Glomerular endothelial cell (primary cell): ENCODE results near the gene MAD1L1. TPM values are rescaled to one million over a fixed set of nuclear protein-coding genes. Genes with fewer than 3 reads are reported as not detected.
"Not testable (repeated sequence)": the region's sequence is repeated elsewhere in the genome, so short reads cannot be mapped to it uniquely, and the experiment has no call there.

Experiments
- DNase-seq: peaks from one replicate; pipeline ENCODE4 v3.0.0-alpha.2; 2011; ENCODE audit warnings: low read depth, low spot score; ENCODE audit errors: extremely low read depth
- total RNA-seq: library from RNA; depleted of rRNA; stranded (reverse); fragments of >200 nt; gene quantifications from 2 replicates; pipeline ENCODE4 v1.2.3, GENCODE V29; 2015

Gene MAD1L1
- total RNA-seq, 1 donor from 2014 or later = 59.4 TPM

- no peak for DNase-seq
Observed at GRCh38 chr7:1979591-1980560, 252.9 kb downstream of the MAD1L1 start.

GRCh38 chr7:1978656-1979590 lies 253.8 kb downstream of the MAD1L1 start:
- DNase-seq = no peak

GRCh38 chr7:1977876-1978441 lies 254.8 kb downstream of the MAD1L1 start:
- no peak for DNase-seq

DNA sequence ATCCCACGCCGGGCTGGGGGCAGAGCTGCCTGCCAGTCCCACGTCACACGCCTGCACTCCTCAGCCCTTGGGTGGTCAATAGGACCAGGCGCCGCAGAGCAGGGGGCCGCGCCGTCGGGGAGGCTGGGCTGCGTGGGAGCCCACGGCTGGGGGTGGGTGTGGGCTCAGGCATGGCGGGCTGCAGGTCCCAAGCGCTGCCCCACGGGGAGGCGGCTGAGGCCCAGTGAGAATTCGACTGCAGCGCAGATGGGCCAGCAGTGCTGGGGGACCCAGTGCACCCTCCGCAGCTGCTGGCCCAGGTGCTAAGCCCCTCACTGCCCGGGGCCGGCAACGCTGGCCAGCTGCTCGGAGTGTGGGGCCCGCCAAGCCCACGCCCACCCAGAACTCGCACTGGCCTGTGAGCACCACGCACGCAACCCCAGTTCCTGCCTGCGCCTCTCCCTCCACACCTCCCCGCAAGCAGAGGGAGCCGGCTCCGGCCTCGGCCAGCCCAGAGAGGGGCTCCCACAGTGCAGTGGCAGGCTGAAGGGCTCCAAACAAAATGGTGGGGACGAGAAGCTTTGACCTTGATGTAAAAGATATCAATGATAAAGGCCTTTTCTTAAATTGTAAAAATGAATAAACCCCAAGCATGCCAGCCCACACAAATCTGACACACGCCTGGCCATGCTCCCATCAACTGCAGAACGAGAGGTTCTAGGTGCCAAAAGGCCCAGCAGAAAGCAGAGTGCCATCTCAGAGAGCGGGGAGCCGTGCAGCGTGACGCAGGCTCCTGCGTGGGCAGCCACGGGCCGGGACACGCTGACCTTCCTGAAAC lies 255.5 kb downstream of the MAD1L1 start:
- DNase-seq = no peak

- DNase-seq = not testable (repeated sequence)
Observed at GRCh38 chr7:1976521-1976920, 256.2 kb downstream of the MAD1L1 start.

- no peak for DNase-seq
Observed at GRCh38 chr7:1975581-1975980, 257.2 kb downstream of the MAD1L1 start.

DNA sequence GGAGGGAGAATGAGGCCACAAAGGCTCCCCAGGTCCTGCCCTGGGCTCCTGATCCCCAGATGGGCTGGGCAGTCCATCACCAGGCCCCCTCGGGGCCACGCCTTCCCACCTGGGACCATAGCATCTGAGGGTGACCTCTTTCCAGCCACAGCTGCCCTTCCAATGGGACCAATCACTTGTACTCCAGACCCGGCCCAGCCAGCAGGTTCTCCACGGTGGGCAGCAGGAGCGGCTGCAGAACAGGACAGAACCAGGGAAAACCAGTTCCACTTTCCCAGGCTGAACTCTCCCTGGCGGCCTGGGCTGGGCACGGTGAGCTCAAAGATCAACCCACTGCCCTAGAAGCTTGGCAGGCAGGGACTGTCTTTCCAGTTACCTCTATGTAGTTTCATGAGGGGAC lies 257.6 kb downstream of the MAD1L1 start:
- no peak for DNase-seq

DNA sequence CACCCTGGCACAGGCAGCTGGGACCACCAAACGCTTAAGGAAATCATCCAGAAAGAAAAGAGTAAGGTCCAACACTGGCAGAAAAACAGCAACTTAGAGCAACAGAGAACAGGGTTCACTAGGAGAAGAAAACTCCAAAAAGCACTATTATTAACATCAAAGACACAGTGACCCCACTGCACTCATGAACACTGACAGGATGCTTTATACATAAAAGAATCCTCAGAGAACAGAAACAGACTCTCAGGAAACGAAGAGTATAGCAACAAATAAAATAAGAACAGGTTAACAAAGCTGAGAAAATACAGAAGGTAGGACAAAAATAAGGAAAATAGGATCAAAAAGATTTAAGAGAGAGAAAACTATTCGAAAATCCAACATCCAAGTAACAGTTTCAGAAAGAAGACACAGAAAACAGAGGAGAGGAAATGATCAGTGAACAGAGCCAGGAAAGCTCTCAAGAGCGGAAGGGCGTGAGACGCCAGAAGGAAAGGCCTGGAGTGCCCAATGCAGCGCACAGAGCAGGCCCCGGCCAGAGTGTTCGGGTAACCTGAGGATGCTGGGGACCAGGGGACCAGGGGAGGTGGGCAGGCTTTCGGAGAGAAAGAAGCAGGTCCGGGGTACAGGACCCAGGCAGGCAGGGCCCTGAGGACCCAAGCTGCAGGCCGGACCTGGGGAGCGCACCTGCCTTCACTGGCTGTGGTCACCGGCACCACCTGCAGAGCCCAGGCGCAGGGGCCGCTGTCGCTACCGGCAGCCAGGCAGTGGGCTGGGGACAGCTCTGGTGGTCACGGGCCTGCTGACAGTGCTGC lies 258.2 kb downstream of the MAD1L1 start:
- DNase-seq = no peak

- no peak for DNase-seq
Observed at GRCh38 chr7:1973321-1974251, 259.2 kb downstream of the MAD1L1 start.

GRCh38 chr7:1972744-1973143 lies 260.0 kb downstream of the MAD1L1 start:
- DNase-seq = no peak

- no peak for DNase-seq
Observed at GRCh38 chr7:1971946-1972654, 260.6 kb downstream of the MAD1L1 start.

DNA sequence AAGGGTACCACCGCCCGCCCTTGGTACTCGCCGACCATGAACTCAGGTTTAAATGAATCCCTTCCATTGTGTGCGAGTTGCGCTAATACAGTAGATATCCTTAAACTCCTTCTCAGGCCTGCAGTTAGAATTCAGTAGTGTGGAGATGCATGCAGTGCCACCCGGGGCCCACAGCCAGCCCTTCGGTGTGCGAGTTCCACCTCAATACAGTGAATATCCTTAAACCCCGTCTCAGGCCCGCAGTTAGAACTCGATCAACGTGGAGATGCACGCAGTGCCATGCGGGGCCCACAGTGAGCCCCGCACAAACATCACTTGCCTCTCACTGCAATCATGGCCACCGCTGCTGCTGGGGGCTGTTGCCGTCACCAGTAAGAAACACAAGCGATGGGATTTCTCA lies 261.9 kb downstream of the MAD1L1 start:
- no peak for DNase-seq

GRCh38 chr7:1970285-1970660 lies 262.5 kb downstream of the MAD1L1 start:
- not testable (repeated sequence) for DNase-seq

DNA sequence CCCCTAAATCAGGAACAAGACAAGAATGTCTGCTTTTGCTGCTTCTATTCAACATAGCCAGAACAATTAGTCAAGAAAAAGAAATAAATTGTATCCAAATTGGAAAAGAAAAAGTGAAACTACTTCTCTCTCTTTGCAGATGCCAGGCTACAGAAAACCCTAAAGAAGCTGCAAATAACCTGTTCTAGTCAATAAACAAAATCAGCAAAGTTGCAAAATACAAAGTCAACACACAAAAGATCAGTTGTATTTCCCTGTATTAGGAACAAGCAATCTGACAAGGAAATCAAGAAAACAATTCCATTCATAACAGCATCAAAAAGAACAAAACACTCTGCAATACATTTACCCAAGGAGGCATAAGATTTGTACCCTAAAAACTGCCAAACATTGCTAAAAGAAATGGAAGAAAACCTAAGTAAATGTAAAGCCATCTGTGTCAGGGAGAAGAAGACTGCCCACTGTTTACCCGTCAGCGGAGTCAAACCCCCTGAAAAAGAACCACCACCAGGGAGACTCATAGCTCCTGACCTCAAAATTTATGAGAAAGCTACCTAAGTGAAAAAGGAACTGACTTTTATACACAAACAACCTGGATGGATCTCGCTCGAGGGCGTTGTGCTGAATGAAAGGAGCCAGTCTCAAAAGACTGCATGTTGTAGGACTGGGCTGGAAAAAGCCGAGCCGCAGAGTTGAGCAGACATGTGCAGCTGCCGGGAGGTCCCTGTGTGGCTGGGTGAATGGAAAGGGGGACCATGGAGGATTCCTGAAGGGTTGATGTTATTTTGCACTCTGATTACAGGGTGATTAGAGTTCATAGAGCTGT lies 263.1 kb downstream of the MAD1L1 start:
- DNase-seq = no peak

DNA sequence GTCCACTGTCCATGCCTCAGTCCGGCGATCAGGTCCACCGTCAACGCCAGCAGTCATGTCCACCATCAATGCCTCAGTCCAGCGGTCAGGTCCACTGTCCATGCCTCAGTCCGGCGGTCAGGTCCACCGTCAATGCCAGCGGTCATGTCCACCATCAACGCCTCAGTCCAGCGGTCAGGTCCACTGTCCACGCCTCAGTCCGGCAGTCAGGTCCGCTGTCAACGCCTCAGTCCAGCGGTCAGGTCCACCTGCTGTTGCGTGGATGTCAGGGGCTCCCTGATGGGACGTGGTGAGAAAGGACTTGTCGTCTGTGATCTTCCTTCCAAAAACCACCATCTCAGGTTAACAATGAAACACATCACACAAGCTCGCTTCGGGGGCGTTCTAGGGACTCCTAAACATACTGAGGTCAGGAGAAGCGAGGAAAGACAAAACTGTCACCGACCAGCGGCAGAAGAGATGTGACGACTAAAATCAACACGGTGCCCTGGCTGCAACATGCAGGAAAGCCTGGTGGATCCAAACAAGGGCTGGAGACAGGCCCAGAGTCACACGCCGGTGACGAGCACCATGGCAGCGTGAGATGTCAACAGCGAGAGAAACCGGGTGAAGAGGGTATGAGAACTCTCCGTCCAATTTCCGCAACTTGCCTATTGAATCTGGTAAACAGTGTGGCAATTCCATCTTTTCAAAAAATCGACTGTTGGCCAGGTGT lies 264.2 kb downstream of the MAD1L1 start:
- DNase-seq = no peak
